ENCODE measurements around the gene ZNF311.
"Not testable (repeated sequence)": the region's sequence is repeated elsewhere in the genome, so short reads cannot be mapped to it uniquely, and the experiment has no call there.

Gene ZNF311

DNA sequence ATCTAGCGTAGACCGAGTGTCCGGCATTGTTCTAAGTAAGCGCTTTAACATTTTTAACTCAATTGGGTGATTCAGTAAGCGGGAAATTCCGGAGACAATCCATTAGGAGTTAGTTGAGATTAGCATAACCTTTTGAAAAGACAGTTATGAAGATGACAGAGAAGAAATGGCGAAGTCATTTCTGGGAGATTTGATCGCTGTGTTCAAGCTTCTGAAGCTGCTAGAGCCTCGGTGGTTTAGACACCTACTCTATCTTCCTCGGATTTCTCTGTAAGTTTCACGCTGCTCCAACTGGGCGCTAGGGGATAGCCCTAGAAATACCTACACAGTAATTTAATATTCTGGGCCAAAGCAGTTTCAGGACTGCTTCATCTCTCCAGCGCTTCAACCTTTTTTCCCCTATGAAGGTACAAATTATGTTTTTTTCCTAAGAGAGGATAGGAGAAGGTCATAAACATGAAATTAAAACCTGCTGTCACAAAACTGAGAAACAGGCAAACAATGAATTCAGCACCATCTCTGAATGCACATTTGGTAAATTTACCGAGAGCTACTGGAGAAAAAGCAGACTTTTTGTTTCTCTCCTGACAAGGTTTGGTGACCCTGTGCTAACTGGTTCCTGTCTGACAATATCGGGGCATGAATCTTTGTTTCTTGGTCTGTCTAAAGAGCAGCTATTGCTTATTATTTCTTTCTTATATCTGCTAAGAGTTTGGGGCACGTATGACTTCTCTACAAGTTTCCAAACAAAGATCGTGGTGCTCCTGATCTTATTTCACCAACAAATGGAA, 22.4 kb downstream of the ZNF311 start:
- peak; percentile 74 for DNase-seq

DNA sequence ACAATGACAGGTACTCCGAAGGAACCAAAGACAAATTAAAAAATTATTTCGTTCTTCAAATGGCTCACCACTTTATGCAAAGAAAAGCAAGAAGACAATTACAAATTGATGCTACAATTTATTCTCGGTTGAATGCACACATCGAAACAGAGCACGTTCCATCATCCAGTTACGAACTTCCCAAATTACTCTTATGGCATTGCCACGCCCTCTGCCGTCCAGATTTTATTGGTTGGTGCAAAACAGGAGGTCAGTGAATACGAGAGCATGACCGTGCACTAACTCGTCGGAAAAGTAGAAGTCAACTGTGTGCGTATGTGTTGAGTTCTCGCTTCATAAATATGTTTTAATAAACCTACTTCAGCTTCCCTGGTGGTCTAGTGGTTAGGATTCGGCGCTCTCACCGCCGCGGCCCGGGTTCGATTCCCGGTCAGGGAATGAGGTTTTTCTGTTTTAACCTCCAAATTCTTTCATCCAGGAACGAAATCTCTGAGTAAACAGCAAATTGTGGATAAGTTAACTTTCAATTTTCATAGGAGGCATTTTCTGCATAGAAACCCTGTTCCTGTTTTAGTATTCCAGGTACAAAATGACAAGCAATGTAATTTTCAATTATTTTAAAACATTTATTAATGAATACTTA, 23.2 kb downstream of the ZNF311 start:
- DNase-seq: peak; percentile 90

DNA sequence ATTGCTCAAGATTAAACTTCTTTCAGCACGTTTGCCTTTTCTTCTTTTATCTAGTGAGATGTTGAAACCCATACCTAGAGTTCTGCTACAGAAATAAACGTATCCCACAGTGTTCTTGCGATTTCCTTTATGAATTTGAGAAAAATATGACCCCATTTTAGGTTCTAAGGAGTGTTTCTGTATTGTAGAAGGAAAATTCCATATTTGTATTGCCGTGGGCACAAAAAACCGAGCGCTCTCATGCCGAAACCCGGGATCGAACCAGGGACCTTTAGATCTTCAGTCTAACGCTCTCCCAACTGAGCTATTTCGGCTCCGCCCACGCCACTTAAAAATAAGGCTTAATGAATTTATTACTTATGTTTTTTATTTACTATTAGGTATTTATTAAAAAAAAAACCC, 23.7 kb downstream of the ZNF311 start:
- peak; percentile 78 for DNase-seq

DNA sequence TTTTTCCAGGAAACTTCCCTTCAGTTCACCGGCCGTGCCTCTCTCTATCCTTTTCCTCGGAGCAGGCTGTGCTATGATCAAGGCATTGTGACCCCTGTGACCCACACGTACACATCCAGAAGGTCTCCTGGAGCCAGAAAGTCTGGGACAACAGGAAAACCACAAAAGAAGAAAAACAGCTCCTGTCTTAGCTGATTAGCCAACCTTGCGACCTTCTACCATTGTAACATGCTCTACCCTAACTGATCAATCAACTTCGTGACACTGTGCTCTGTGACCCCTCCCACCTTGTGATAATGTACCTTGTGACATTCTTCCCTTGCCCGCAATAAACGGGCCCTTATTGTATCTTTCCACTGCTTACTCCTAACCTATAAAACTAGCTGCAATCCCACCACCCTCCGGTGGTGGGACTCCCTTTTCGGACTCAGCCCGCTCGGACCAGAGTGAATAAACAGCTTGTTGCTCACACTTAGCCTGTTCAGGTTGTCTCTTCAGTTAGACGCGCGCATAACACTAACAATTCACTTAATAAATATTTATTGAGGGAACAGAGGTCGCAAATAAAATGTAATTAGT, 24.2 kb downstream of the ZNF311 start:
- peak; percentile 86 for DNase-seq

DNA sequence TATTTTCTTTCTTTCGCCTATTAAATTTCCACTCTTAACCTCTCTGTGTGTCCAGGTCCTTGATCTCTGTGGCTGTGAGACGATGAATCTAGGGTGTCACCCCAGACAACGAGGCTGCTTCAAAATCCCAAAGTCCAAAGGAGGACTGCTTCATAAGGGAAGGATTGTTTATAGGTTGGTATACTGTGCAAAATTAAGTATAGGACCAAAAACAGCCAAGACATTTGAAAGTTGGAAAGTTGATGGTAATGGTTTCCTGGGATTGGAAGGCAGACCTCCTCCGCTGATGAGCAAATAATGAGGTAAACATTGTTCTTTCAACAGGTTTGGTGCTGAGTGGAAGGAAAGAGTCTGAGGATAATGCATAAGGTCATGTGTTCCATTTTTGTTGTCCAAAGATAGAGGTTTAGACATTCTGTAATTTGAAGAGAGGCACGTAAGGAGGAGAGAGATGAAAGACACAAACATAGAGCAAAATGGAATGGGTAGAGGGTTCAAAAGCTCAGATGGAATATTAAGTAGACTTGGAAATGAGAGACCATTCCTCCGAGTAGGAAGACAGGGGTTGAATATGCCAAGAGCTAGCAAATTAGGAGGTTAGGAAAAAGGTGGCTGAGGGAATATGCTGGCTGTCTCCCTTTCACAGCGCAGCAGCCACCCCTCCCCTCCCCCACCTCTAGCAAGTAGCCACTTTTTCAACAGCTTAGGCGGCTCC, 24.8 kb downstream of the ZNF311 start:
- DNase-seq: no peak

DNA sequence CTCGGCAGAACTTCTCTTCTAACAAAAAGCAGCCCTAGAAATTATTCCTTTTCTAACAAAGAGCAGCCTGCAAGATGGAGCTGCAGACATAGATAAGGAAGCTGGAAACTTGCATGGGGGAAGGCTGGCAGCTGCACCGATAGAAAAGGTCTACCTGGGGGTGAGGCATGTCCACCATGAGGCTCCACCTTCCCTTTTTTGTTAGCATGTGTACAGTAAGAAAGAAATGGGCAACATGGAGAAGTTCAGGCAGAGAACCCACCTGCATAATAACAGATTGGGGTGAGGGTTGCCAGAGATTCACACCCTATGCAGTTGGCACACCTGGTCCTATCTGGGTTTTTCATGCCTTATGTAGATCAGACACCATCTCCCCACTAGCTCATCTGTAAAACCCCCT, 25.4 kb downstream of the ZNF311 start:
- no peak for DNase-seq

DNA sequence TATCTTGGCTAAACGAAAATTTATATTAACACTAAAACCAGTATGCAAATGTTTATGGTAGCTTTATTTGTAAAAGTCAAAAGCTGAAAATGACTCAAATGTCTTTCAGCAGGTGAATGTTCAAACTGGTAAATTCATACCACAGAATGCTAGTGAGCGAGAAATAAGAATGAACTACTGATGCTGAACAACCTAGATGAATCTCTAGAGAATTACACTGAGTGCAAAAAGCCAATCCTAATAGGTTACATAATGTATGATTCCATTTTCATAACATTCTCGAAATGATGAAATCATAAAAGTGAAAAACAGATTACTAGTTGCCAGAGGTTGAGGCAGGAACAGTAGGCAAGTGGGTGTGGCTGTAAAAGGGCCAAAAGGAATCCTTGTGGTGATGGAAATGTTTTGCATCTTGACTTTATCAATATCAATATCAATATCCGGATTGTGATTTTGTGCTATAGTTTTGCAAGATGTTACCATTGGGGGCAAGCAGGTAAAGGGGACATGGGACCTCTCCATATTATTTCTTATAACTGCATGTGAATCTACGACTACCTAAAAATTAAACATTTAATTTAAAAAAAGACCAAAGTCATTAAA, 26.1 kb downstream of the ZNF311 start:
- no peak for DNase-seq

DNA sequence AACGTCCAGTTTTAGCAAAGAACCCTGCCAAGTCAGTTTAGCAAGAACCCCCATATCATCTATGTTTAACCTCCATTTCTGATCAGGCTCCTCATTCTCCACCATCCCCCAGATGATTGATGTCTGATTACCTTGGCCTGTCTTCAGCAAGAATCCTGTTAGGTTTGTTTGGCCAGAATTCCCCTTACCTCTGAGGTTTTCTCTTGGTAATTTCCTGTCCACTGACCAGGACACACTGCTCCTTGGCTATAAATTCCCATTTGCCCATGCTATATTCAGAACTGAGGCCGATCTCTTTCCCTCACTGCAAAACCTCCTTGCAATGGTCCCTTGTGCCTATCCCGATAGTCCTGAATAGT, 27.0 kb downstream of the ZNF311 start:
- no peak for DNase-seq

DNA sequence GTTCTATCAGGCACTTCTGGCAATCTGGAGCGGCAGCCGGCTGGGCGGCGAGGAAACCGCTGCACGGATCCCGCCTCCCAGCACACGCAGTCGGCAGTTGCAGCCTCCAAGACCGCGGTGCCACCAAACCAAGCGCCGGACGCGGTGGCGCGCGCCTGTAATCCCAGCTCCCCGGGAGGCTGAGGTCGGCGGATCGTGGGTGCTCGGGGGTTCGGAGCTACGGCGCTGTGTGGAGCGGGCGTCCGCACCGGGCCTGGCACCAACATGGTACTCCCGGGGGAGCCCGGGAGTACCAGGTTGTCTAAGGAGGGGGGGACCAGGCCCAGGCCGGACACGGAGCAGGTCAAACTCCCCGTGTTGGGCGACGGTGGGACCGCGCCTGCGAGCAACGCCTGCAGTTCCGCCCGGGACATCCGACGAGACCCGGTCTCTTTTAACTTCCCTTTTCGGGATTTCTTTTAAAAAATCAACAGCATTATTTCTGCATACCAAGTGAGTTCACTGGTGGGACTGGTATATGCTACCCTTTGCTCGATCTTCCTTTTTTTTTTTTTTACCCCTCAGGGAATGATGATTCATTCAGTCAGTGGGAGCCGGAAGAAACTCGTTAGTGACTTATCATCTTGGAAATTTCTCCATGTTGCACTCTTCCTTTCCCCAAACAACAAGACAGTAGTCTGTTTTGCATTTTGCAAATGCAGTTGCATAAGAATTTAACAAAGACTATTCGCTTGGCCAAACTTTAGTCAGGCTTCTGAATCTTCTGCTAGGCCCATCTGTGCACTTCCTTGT, 27.6 kb downstream of the ZNF311 start:
- DNase-seq: peak; percentile 87

DNA sequence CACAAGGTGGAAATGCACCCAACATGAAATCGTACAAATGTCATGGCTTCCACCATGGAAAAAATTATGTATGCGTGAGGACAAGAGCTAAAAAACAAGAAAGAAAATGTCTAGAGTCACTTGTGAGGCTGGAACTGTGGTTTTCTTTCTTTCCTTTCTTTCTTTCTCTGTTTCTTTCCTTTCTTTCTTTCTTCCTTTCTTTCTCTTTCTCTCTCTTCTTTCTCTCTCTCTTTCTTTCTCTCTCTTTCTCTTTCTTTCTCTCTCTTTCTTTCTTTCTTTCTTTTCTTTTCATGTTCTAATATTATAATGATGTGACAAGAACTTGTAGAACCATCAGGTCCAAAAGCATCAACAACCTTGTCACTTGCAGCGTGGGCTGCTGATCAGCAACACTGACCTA, 28.4 kb downstream of the ZNF311 start:
- DNase-seq: no peak

DNA sequence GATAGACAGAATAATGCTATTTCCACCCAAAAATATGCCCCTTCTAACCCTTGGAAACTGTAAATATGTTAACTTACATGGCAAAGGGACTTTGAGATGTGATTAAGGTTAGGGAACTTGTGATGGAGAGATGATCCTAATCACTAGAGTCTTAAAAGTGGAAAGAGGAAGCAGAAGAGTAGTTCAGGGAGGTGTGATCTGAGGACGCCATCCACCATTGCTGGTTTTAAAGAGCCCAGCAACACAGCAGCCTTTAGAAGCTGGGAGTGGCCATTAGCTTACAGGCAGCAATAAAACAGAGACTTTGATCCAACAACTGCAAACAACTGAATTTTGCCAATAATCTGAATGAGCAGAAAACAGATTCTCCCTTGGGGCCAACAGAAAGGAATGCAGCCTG, 30.6 kb downstream of the ZNF311 start:
- DNase-seq: no peak

DNA sequence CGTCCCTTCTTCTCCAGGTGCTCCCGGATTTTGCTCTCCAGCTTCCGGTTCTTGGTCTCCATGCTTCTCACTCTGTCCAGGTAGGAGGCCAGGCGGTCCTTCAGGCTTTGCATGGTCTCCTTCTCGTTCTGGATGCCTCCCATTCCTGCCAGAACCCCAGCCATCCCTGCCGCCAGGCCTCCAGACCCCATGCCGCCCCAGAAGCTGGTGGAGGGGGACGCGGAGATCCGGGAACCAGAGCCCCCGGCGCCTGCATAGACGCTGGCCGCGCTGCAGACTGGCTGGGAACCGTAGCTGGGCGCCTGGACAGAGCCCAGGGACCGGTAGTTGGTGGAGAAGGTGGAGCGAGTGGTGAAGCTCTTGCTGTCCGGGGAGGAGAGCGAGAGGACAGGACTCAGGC, 35.1 kb downstream of the ZNF311 start:
- DNase-seq: not testable (repeated sequence)

DNA sequence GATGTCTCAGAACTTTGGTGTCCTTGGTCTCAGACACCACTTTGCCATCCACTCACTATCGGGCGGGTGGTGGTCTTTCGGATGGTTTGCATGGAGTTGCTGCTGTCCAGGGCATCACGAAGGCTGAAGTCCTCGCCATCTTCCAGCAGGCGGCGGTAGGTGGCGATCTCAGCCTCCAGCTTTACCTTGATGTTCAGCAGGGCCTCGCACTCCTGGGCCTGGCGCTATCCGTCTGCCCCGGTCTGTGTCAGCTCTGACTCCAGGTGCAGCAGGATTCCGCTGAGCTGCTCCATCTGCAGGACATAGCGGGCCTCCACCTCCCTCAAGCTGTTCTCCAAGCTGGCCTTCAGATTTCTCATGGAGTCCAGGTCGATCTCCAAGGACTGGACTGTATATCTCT, 36.0 kb downstream of the ZNF311 start:
- no peak for DNase-seq

DNA sequence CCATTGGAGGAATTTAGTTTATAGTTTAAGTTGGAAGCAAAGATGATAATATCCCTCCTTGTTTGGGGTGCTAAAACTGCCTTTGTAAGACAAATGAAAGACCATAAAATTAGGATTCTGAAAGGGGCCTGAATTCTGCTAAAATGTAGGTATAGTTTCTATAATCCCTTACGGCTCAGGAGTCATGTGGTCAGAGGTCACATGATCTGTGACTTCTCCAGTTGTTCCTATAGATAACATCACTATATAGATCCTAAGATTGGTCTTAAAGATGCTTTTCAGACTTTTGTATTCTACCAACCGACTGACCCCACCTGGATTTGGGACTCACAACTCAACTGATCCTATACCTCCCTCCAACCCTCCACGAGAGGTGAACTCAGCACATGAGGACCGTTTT, 36.6 kb downstream of the ZNF311 start:
- no peak for DNase-seq

DNA sequence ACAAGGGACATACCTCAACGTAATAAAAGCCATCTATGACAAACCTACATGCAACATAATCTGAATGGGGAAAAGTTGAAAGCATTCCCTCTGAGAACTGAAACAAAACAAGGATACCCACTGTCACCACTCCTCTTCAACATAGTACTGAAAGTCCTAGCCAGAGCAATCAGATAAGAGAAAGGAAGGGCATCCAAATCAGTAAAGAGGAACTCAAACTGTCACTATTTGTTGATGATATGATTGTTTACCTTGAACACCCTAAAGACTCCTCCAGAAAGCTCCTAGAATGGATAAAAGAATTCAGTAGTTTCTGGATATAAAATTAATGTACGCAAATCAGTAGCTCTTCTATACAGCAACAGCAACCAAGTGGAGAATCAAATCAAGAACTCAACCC, 39.4 kb downstream of the ZNF311 start:
- DNase-seq: no peak

DNA sequence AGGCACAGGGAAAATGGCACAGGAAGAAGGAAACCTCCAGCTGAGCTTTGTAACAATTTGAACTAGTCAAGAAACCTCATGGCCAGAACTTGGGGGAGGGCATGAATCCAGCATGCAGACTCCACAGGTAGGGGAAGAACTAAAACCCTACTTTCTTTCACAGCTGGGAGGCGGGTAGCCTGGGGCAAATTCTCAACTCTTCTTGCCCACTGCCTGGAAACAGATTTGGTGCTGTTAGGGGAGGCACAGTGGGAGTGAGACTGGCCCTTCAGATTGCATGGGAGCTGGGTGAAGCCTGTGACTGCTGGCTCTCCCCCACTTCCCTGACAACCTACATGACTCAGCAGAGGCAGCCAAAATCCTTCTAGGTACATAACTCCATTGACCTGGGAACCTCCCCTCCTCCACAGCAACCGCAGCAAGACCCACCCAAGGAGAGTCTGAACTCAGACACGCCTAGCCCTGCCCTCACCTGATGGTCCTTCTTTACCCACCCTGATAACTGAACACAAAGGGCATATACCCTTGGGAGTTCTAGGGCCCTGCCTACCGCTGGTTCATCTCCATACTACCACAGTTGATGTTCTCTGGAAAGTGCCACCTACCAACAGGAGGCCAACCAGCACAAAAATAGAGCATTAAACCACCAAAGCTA, 44.1 kb downstream of the ZNF311 start:
- DNase-seq: no peak

DNA sequence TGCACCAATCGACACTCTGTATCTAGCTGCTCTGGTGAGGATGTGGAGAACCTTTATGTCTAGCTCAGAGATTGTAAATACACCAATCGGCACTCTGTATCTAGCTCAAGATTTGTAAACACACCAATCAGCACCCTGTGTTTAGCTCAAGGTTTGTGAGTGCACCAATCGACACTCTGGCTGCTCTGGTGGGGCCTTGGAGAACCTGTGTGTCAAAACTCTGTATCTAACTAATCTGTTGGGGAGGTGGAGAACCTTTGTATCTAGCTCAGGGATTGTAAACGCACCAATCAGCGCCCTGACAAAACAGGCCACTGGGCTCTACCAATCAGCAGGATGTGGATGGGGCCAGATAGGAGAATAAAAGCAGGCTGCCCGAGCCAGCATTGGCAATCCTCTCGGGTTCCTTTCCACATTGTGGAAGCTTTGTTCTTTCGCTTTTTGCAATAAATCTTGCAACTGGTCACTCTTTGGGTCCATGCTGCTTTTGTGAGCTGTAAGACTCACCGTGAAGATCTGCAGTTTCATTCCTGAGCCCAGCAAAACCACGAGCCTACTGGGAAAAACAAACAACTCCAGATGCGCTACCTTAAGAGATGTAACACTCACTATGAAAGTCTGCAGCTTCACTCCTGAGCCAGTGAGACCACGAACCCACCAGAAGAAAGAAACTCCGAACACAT, 46.4 kb downstream of the ZNF311 start:
- DNase-seq: not testable (repeated sequence)

DNA sequence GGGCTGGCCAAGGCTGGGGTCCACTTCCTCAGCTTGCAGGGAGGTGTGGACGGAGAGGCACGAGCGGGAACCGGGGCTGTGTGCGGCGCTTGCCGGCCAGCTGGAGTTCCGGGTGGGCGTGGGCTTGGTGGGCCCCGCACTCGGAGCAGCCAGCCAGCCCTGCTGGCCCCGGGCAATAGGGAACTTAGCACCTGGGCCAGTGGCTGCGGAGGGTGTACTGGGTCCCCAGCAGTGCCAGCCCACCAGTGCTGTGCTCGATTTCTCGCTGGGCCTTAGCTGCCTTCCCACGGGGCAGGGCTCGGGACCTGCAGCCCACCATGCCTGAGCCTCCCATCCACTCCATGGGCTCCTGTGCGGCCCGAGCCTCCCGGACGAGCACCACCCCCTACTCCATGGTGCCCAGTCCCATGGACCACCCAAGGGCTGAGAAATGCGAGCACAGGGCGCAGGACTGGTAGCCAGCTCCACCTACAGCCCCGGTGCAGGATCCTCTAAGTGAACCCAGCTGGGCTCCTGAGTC, 47.3 kb downstream of the ZNF311 start:
- not testable (repeated sequence) for DNase-seq

DNA sequence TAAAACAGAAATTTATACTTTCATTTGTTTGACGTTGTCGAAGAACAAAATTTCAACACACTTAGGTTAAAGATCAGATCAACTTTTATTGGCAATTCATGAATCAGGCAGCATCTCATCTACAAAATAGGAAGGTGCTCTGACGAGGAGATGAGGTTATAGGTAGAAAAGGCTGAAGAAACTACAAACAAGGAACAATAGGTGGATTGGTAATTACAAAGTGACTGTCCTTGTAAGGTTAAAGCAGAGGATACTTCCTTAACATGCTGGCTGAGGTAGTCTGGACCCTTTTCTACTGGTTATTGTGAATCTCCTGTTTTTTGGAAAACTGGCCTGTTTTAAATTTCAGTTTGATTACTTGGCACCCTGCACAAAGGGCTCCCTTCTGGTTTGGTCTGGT, 48.8 kb downstream of the ZNF311 start:
- no peak for DNase-seq

DNA sequence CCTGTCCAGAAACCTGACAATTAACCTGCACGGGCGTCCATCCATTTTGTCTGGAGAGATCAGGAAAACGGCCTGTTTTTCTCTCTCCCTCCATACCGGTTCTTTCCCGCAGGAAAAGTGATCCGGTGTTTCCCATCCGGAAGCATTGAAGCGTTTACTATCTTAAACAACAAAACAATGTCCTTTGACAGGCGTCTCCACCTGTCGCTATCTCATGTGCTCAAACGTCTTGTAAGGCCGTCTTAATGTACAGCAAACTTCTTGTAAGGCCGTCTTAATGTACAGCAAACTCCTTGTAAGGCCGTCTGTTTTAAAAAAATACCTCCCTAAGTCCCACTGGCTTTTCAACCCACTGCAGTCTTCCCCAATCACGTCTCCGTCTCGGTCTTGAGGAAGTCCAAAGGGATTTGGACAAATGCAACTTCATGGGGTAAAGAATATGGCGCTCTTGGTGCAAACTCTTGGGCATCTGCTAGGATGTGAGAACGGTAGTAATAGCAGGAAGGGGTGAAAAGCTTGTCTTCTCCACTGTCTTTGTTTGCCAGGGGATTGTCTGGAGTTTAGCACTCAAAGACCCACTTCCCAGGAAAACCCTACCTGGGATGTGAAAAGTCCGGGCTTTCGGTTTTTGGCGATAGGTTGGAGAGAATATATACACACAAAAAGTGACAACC, 51.4 kb downstream of the ZNF311 start:
- DNase-seq: peak; percentile 58
